Measurements from ENCODE around the gene PCIF1.
"Not testable (repeated sequence)": the region's sequence is repeated elsewhere in the genome, so short reads cannot be mapped to it uniquely, and the experiment has no call there.

PCIF1 gene

DNA sequence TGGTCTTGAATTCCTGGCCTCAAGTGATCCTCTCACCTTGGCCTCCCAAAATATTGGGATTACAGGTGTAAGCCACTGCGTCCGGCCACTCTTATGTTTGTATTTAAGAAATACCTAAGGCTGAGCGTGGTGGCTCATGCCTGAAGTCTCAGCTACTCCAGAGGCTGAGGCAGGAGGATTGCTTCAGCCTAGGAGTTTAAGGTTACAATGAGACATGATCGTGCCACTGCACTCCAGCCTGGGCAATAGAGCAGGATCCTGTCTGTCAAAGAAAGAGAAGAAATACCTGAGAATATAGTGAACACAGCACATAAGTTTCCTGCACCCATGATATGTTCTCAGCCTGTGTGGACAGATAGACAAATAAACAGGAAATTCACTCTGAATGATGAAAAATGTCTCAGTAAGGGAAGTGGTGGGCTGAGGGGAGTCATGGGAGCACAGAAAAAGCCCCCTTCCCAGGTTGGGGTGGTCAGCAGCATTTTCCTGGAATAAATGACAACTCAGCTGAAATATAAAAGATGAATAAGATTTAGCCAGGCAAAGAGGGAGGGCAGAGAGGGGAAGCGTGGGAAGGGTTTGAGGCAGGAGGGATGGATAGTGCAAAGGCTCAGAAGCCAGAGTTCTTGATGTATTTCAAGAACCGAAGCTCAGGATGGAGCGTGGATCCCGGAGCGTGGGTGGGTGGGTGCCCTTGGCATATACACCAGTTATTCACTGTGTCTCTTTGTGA is 60.4 kb downstream of the PCIF1 start:
- POLR2A ChIA-PET: no interaction called here
- H3K27ac ChIP-seq (ENCODE audit: extremely low read depth, low read depth, low read length): no peak overlapping the region
- no peaks in the 10 kb centered on the region for H3K4me1 ChIP-seq (ENCODE audit: control insufficient read depth, insufficient read depth, low read length)
- CTCF ChIA-PET: interaction anchor here (0.6 to 2.6 kb wide), 4 partner anchors 8 to 105 kb away, joined by 3 to 19 read pairs (median 5); no protein-coding TSS in a partner anchor
- no peaks in the 10 kb centered on the region for H3K36me3 ChIP-seq (ENCODE audit: control insufficient read depth in 2 of 2, insufficient read depth in 1 of 2, low read length in 2 of 2)
- H3K9me3 ChIP-seq (ENCODE audit: control insufficient read depth, insufficient read depth, low read depth, low read length): no peaks in the 10 kb centered on the region
- TF ChIP-seq KLF1 (tag by site-specific recombination; IDR thresholded peaks at IDR 0.05) (no peak), ZNF548 (tag by site-specific recombination; IDR thresholded peaks at IDR 0.05) (no peak), ZFHX2 (tag by site-specific recombination; conservative IDR thresholded peaks at IDR 0.05) (peak; percentile 34; the same call in 1 of the 2 replicates), ZNF785 (tag by site-specific recombination; IDR thresholded peaks at IDR 0.05) (no peak), HOXD13 (CRISPR knock-in tag; IDR thresholded peaks at IDR 0.05; ENCODE audit: borderline replicate concordance) (no peak), EGR2 (tag by site-specific recombination; IDR thresholded peaks at IDR 0.05; ENCODE audit: low read depth) (0 out of 2 replicates have a peak, but pooled peaks have one; percentile 35), BCL11A (tag by site-specific recombination; IDR thresholded peaks at IDR 0.05; ENCODE audit: low read depth) (no peak), ZNF558 (tag by site-specific recombination; IDR thresholded peaks at IDR 0.05) (no peak), ZNF394 (tag by site-specific recombination; IDR thresholded peaks at IDR 0.05; ENCODE audit: borderline replicate concordance) (peak; percentile 54; the same call in 1 of the 2 replicates), ZBTB17 (tag by site-specific recombination; IDR thresholded peaks at IDR 0.05) (peak; percentile 63), ZNF138 (tag by site-specific recombination; IDR thresholded peaks at IDR 0.05; ENCODE audit: borderline replicate concordance) (no peak)
- TF ChIP-seq, protein P1, sequence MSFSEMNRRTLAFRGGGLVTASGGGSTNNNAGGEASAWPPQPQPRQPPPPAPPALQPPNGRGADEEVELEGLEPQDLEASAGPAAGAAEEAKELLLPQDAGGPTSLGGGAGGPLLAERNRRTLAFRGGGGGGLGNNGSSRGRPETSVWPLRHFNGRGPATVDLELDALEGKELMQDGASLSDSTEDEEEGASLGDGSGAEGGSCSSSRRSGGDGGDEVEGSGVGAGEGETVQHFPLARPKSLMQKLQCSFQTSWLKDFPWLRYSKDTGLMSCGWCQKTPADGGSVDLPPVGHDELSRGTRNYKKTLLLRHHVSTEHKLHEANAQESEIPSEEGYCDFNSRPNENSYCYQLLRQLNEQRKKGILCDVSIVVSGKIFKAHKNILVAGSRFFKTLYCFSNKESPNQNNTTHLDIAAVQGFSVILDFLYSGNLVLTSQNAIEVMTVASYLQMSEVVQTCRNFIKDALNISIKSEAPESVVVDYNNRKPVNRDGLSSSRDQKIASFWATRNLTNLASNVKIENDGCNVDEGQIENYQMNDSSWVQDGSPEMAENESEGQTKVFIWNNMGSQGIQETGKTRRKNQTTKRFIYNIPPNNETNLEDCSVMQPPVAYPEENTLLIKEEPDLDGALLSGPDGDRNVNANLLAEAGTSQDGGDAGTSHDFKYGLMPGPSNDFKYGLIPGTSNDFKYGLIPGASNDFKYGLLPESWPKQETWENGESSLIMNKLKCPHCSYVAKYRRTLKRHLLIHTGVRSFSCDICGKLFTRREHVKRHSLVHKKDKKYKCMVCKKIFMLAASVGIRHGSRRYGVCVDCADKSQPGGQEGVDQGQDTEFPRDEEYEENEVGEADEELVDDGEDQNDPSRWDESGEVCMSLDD (tag by site-specific recombination; IDR thresholded peaks at IDR 0.05): no peak
- TF ChIP-seq, protein P2, sequence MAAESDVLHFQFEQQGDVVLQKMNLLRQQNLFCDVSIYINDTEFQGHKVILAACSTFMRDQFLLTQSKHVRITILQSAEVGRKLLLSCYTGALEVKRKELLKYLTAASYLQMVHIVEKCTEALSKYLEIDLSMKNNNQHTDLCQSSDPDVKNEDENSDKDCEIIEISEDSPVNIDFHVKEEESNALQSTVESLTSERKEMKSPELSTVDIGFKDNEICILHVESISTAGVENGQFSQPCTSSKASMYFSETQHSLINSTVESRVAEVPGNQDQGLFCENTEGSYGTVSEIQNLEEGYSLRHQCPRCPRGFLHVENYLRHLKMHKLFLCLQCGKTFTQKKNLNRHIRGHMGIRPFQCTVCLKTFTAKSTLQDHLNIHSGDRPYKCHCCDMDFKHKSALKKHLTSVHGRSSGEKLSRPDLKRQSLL (tag by site-specific recombination; IDR thresholded peaks at IDR 0.05): no peak
- TF ChIP-seq, protein P3, sequence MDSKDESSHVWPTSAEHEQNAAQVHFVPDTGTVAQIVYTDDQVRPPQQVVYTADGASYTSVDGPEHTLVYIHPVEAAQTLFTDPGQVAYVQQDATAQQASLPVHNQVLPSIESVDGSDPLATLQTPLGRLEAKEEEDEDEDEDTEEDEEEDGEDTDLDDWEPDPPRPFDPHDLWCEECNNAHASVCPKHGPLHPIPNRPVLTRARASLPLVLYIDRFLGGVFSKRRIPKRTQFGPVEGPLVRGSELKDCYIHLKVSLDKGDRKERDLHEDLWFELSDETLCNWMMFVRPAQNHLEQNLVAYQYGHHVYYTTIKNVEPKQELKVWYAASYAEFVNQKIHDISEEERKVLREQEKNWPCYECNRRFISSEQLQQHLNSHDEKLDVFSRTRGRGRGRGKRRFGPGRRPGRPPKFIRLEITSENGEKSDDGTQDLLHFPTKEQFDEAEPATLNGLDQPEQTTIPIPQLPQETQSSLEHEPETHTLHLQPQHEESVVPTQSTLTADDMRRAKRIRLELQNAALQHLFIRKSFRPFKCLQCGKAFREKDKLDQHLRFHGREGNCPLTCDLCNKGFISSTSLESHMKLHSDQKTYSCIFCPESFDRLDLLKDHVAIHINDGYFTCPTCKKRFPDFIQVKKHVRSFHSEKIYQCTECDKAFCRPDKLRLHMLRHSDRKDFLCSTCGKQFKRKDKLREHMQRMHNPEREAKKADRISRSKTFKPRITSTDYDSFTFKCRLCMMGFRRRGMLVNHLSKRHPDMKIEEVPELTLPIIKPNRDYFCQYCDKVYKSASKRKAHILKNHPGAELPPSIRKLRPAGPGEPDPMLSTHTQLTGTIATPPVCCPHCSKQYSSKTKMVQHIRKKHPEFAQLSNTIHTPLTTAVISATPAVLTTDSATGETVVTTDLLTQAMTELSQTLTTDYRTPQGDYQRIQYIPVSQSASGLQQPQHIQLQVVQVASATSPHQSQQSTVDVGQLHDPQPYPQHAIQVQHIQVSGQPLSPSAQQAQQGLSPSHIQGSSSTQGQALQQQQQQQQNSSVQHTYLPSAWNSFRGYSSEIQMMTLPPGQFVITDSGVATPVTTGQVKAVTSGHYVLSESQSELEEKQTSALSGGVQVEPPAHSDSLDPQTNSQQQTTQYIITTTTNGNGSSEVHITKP (tag by site-specific recombination; IDR thresholded peaks at IDR 0.05): no peak
- no peak overlapping the region for H3K4me3 ChIP-seq (ENCODE audit: low read depth, low read length)

DNA sequence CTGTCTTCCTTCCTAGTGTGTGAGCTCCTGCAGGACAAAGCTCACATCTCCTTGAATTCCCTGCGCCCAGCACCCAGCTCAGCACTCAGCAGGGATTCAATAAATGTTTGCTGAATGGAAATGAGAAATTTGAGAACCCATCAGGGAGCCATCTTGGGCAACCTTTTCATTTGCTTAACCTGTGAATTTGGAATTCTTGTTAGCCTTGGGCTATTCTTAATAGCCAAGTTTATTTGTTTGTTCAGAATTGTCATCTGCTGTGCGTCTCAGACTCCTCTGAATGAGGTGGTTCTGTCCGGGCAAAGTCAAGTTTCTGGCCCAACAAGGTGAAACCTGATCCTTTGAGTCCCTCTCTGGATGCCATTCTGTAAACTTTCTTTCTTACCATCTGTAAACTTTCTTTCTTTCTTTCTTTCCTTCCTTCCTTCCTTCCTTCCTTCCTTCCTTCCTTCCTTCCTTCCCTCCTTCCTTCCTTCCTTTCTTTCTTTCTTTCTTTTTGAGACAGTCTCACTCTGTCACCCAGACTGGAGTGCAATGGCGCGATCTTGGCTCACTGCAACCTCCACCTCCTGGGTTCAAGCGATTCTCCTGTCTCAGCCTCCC is 61.1 kb downstream of the PCIF1 start:
- POLR2A ChIA-PET: not testable (repeated sequence)

More for the DNA sequence above, 61.1 kb downstream of the PCIF1 start:
- H3K36me3 ChIP-seq (ENCODE audit: control insufficient read depth in 2 of 2, insufficient read depth in 1 of 2, low read length in 2 of 2); H3K27ac ChIP-seq (ENCODE audit: extremely low read depth, low read depth, low read length); H3K4me3 ChIP-seq (ENCODE audit: low read depth, low read length); H3K4me1 ChIP-seq (ENCODE audit: control insufficient read depth, insufficient read depth, low read length); H3K9me3 ChIP-seq (ENCODE audit: control insufficient read depth, insufficient read depth, low read depth, low read length): not testable (repeated sequence)
- CTCF ChIA-PET: interaction anchor here (0.6 to 2.6 kb wide), 8 partner anchors 9 to 1822 kb away, joined by 3 to 19 read pairs (median 3); no protein-coding TSS in a partner anchor
- TF ChIP-seq, protein P3 (tag by site-specific recombination; IDR thresholded peaks at IDR 0.05): peak; percentile 99
- TF ChIP-seq, protein P4, sequence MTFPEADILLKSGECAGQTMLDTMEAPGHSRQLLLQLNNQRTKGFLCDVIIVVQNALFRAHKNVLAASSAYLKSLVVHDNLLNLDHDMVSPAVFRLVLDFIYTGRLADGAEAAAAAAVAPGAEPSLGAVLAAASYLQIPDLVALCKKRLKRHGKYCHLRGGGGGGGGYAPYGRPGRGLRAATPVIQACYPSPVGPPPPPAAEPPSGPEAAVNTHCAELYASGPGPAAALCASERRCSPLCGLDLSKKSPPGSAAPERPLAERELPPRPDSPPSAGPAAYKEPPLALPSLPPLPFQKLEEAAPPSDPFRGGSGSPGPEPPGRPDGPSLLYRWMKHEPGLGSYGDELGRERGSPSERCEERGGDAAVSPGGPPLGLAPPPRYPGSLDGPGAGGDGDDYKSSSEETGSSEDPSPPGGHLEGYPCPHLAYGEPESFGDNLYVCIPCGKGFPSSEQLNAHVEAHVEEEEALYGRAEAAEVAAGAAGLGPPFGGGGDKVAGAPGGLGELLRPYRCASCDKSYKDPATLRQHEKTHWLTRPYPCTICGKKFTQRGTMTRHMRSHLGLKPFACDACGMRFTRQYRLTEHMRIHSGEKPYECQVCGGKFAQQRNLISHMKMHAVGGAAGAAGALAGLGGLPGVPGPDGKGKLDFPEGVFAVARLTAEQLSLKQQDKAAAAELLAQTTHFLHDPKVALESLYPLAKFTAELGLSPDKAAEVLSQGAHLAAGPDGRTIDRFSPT (tag by site-specific recombination; IDR thresholded peaks at IDR 0.05): 0 out of 2 replicates have a peak, but pooled peaks have one; percentile 39
- TF ChIP-seq ZNF629 (tag by site-specific recombination; IDR thresholded peaks at IDR 0.05) (0 out of 2 replicates have a peak, but pooled peaks have one; percentile 8), ZNF366 (tag by site-specific recombination; conservative IDR thresholded peaks at IDR 0.05) (peak; percentile 98), ZIC2 (tag by site-specific recombination; IDR thresholded peaks at IDR 0.05) (peak; percentile 69)

Measured in HEK293 (cell line).